ENCODE data around the gene C22orf23. TPM values are rescaled to one million over a fixed set of nuclear protein-coding genes. Genes with fewer than 3 reads are reported as not detected.

C22orf23 gene
- total and polyA plus RNA-seq, 2 of the 4 experiments (the other 2 are of a cell fraction) = 0.39 to 0.54 TPM

DNA sequence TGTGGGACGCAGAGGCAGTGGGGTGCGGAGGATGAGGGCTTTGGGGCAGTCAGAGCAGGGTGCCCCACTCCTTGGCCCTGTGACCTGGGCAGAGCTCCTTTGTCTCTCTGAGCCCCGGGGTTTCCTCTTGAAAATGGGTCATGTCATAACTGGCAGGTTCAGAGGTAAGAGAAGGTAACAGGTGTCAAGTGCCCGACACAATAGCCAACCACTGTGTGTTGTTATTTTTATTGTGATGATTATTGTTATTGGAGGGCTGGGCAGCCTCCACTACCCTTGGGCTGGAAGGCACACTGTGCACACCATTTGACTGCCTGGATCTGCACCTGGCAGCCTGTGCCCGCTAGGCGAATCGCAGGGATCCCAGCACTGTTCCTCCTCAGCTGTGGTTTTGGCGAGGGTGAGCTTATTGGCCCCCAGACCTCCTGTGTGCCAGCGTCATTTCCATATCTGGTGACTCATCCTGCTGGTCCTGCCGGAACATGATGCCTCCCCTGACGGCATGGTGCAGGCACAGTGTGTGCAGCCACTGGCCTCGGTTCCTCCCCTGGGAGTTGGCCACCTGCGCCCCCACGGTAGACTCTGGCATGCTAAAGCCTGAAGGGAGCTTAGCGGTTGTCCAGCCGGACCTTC lies 46.4 kb upstream of the C22orf23 start:
- Histone ChIP-seq H3K56ac (ENCODE audit: extremely low read depth, insufficient read depth, low read length) (no peak overlapping the region), H3K18ac (ENCODE audit: low read depth, low read length) (no peak overlapping the region), H3K27me3 (ENCODE audit: control insufficient read depth, insufficient read depth, low read length) (peaks cover 12% of the 10 kb centered on the region; the same call in 1 of the 2 replicates), H4K5ac (ENCODE audit: low read depth, low read length) (no peak overlapping the region), H3K9ac (ENCODE audit: low read depth, low read length) (no peak overlapping the region), H2BK15ac (ENCODE audit: low read depth, low read length) (no peak overlapping the region), H3K9me3 (ENCODE audit: control insufficient read depth, insufficient read depth, low read length) (no peaks in the 10 kb centered on the region), H3K4me3 (ENCODE audit: insufficient read depth, low read depth, low read length) (no peak overlapping the region), H2BK20ac (ENCODE audit: low read depth, low read length) (no peak overlapping the region), H2AK5ac (ENCODE audit: low read depth, low read length) (no peak overlapping the region), H2AK9ac (replicated peaks; ENCODE audit: low read depth, low read length, poor library complexity) (no peak overlapping the region), H4K91ac (ENCODE audit: insufficient read depth, low read depth, low read length) (no peak overlapping the region), H3K4me2 (ENCODE audit: low read depth, low read length) (no peak overlapping the region), H4K8ac (ENCODE audit: low read depth in 2 of 2, low read length in 2 of 2) (no peak overlapping the region), H2AFZ (replicated peaks; ENCODE audit: low read length, poor library complexity) (no peak overlapping the region), H3K36me3 (ENCODE audit: control insufficient read depth, insufficient read depth, low read length) (no peaks in the 10 kb centered on the region), H3K14ac (replicated peaks; ENCODE audit: low read depth, low read length) (no peak overlapping the region), H3K4me1 (ENCODE audit: control insufficient read depth, insufficient read depth, low read length) (peaks cover 3% of the 10 kb centered on the region; the same call in 1 of the 2 replicates), H3K27ac (ENCODE audit: insufficient read depth, low read length) (no peak overlapping the region), H2BK120ac (ENCODE audit: low read depth, low read length) (no peak overlapping the region), H3K79me1 (ENCODE audit: low read depth in 1 of 2, low read length in 2 of 2) (no peaks in the 10 kb centered on the region), H4K20me1 (ENCODE audit: insufficient read depth, low read length) (no peaks in the 10 kb centered on the region), H2BK5ac (ENCODE audit: low read depth, low read length, poor library complexity, severe bottlenecking) (no peak overlapping the region), H3K9me1 (ENCODE audit: insufficient read depth, low read length) (peaks cover 3% of the 10 kb centered on the region; the same call in 1 of the 2 replicates), H3K23ac (ENCODE audit: low read depth, low read length) (no peak overlapping the region), H3K4ac (ENCODE audit: low read depth, low read length) (no peak overlapping the region)
- intact Hi-C loops (cut with micrococcal nuclease) = no loop called here
- TF ChIP-seq BHLHE40 (IDR thresholded peaks at IDR 0.05; ENCODE audit: low read depth, low read length) (no peak), FOS (IDR thresholded peaks at IDR 0.05; ENCODE audit: low read depth, low read length) (0 out of 2 replicates have a peak, but pooled peaks have one; percentile 42)
- 67% methylated on average over 5 of the region's 16 CpGs; no CpG with 5 or more reads in 1 of the 2 experiments for WGBS, 2 experiments (ENCODE audit: extremely low coverage in 2 of 2, insufficient read length in 1 of 2)
- in situ Hi-C loops (cut with MboI; ENCODE audit: low sequenced_read_pairs) = no loop called here
- ChIA-PET POLR2A (ENCODE audit: unreplicated experiment) (no interaction called here), CTCF (no interaction called here)
- DNase-seq (peak; percentile 61), ATAC-seq (ENCODE audit: low read depth) (peak; percentile 58)
- no TSS peak for BruUV-seq (replicated peaks)
- dilution Hi-C loops (cut with HindIII; ENCODE audit: low sequenced_read_pairs, unreplicated experiment) = no loop called here
